DOHH2 (cell line): ENCODE measurements around the gene INSM2.

ENCODE experiments used
- H3F3A ChIP-seq: fragments of 200-600 bp; sonication (generic), shearing (Covaris generic); 2 replicates; pipeline ENCODE4 v1.6.0; 2016; ENCODE audit warnings: antibody characterized with exemption, mild to moderate bottlenecking; ENCODE audit not compliant: control insufficient read depth, insufficient read depth
- H3K27ac ChIP-seq: fragments of 200-600 bp; sonication (generic); 2 replicates; pipeline ENCODE4 v1.5.1; 2014; ENCODE audit warnings: low read depth, mild to moderate bottlenecking, low read length, moderate library complexity
- H3K27me3 ChIP-seq: fragments of 200-600 bp; sonication (generic); 2 replicates; pipeline ENCODE4 v1.6.1; 2014; ENCODE audit warnings: mild to moderate bottlenecking, low read length, mixed read lengths; ENCODE audit not compliant: control insufficient read depth
- H3K36me3 ChIP-seq: fragments of 200-600 bp; sonication (generic); 2 replicates; pipeline ENCODE4 v1.6.1; 2014; ENCODE audit warnings: mild to moderate bottlenecking, low read length, moderate library complexity, mixed read lengths; ENCODE audit not compliant: control insufficient read depth
- H3K4me1 ChIP-seq: fragments of 200-600 bp; sonication (generic); 2 replicates; pipeline ENCODE4 v1.6.1; 2014; ENCODE audit warnings: mild to moderate bottlenecking, low read length, mixed read lengths; ENCODE audit not compliant: control insufficient read depth
- H3K4me2 ChIP-seq: fragments of 200-600 bp; sonication (generic); 2 replicates; pipeline ENCODE4 v1.6.0; 2014; ENCODE audit warnings: mild to moderate bottlenecking, low read length, moderate library complexity
- H3K4me3 ChIP-seq: fragments of 200-600 bp; sonication (generic); 2 replicates; pipeline ENCODE4 v1.5.1; 2014; ENCODE audit warnings: mild to moderate bottlenecking, low read length, mixed read lengths
- H3K79me2 ChIP-seq: fragments of 200-600 bp; sonication (generic); 2 replicates; pipeline ENCODE4 v1.6.1; 2014; ENCODE audit warnings: mild to moderate bottlenecking, low read length, mixed read lengths; ENCODE audit not compliant: control insufficient read depth
- H3K9me2 ChIP-seq: fragments of 200-600 bp; sonication (generic); replicated peaks from 2 replicates; pipeline ENCODE4 v1.6.1; 2014; ENCODE audit warnings: mild to moderate bottlenecking, low read length, mixed read lengths; ENCODE audit not compliant: control insufficient read depth
- H3K9me3 ChIP-seq: fragments of 200-600 bp; sonication (generic); 2 replicates; pipeline ENCODE4 v1.6.1; 2014; ENCODE audit warnings: antibody characterized with exemption, low read length, mixed read lengths; ENCODE audit not compliant: control insufficient read depth, insufficient read depth
- H4K20me1 ChIP-seq: fragments of 200-600 bp; sonication (generic); 2 replicates; pipeline ENCODE4 v1.6.0; 2014; ENCODE audit warnings: low read depth, mild to moderate bottlenecking, antibody characterized with exemption, low read length, moderate library complexity; ENCODE audit not compliant: control insufficient read depth, insufficient read depth
- CTCF ChIP-seq: fragments of 200-600 bp; sonication (generic); IDR thresholded peaks from one replicate; pipeline ENCODE4 v1.5.1; 2014; ENCODE audit warnings: antibody characterized with exemption, mild to moderate bottlenecking, low read depth, low read length; ENCODE audit not compliant: poor library complexity, severe bottlenecking
- EZH2phosphoT487 ChIP-seq: fragments of 200-600 bp; sonication (generic); IDR thresholded peaks from 2 replicates; pipeline ENCODE4 v1.6.1; 2017; ENCODE audit warnings: borderline replicate concordance, mild to moderate bottlenecking, antibody characterized with exemption, low read length, moderate library complexity, mixed read lengths

Gene INSM2

GRCh38 chr14:35533357-35534207 lies at the start of gene INSM2:
INSM2 (plus strand) TSS chr14:35534164; CDS start chr14:35534253, 89 bp downstream.
- H3K27me3 ChIP-seq, result peaks cover 54% of the 10 kb centered on the region
- no peaks in the 10 kb centered on the region for H3K9me3 ChIP-seq
- no peaks in the 10 kb centered on the region for H3K9me2 ChIP-seq
- no peaks in the 10 kb centered on the region for H4K20me1 ChIP-seq
- peaks cover 12% of the 10 kb centered on the region for H3K4me1 ChIP-seq
- no peaks in the 10 kb centered on the region for H3K36me3 ChIP-seq
- TF ChIP-seq CTCF, result no peak
- peak; percentile 96 for TF ChIP-seq EZH2phosphoT487
- no peaks in the 10 kb centered on the region for H3K79me2 ChIP-seq
- peaks cover 3% of the 10 kb centered on the region for H3F3A ChIP-seq
- H3K4me3 ChIP-seq, result peak within 1 kb of the TSS; percentile 89
- peak within 1 kb of the TSS; percentile 94 for H3K4me2 ChIP-seq
- H3K27ac ChIP-seq, result no peak within 1 kb of the TSS

DNA sequence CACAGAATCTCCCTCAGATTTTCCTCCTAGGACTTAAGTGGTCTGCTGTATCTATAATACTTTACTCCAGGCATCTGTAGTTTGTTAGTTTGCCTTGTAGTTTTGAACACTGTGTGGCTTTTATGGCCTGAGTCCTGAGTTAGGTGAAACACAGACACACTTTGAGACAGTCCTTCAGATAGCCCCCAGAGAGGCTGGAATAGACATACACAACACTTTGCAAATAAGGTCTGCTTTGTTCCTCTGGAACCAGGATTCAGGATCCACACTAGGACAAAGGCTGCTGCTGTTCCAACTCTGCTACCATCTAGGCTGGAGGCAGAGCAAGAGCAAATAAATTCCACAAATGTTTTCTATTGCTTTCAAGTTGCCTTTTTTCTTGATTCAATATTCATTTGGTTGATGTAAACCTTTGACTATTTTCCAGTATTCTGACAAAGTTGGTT lies 41.4 kb upstream of the INSM2 start:
- H3K9me2 ChIP-seq, result no peaks in the 10 kb centered on the region
- TF ChIP-seq CTCF (no peak), EZH2phosphoT487 (no peak)
- no peaks in the 10 kb centered on the region for H3K4me1 ChIP-seq

GRCh38 chr14:35495278-35495677 lies 38.7 kb upstream of the INSM2 start:
- H3K36me3 ChIP-seq, result no peaks in the 10 kb centered on the region

More for the DNA sequence above, 41.4 kb upstream of the INSM2 start:
- H3K79me2 ChIP-seq, result no peaks in the 10 kb centered on the region
- no peaks in the 10 kb centered on the region for H3F3A ChIP-seq
- no peak overlapping the region for H3K27ac ChIP-seq
- H3K4me2 ChIP-seq, result no peak overlapping the region
- H4K20me1 ChIP-seq, result no peaks in the 10 kb centered on the region
- no peak overlapping the region for H3K4me3 ChIP-seq
- no peaks in the 10 kb centered on the region; the same call in 1 of the 2 replicates for H3K27me3 ChIP-seq
- no peaks in the 10 kb centered on the region for H3K36me3 ChIP-seq
- no peaks in the 10 kb centered on the region for H3K9me3 ChIP-seq

More at GRCh38 chr14:35495278-35495677, 38.7 kb upstream of the INSM2 start:
- no peaks in the 10 kb centered on the region for H4K20me1 ChIP-seq
- H3K4me3 ChIP-seq, result no peak overlapping the region
- no peaks in the 10 kb centered on the region for H3K79me2 ChIP-seq
- H3K4me1 ChIP-seq, result no peaks in the 10 kb centered on the region
- no peaks in the 10 kb centered on the region for H3K9me2 ChIP-seq
- no peak overlapping the region for H3K4me2 ChIP-seq
- H3K9me3 ChIP-seq, result no peaks in the 10 kb centered on the region
- TF ChIP-seq EZH2phosphoT487, result no peak
- TF ChIP-seq CTCF, result no peak
- H3K27ac ChIP-seq, result no peak overlapping the region
- H3F3A ChIP-seq, result no peaks in the 10 kb centered on the region
- no peaks in the 10 kb centered on the region; the same call in 1 of the 2 replicates for H3K27me3 ChIP-seq
